GM06990 (cell line): Measurements from ENCODE around the gene ACVR1.

ENCODE experiments used
- DNase-seq: peaks from one replicate; pipeline ENCODE4 v3.0.0-alpha.2; 2011; ENCODE audit not compliant: insufficient read length; ENCODE audit errors: extremely low read depth
- H3K27me3 ChIP-seq: replicated peaks from 2 replicates; pipeline ENCODE4 v1.6.0; 2011; ENCODE audit warnings: low read length; ENCODE audit not compliant: control insufficient read depth, insufficient read depth
- H3K36me3 ChIP-seq: 2 replicates; pipeline ENCODE4 v1.5.1; 2011; ENCODE audit warnings: low read length; ENCODE audit not compliant: control insufficient read depth, insufficient read depth
- H3K4me3 ChIP-seq: replicated peaks from 2 replicates; pipeline ENCODE4 v1.5.1; 2011; ENCODE audit warnings: low read depth, mild to moderate bottlenecking, control low read depth, low read length
- CTCF ChIP-seq: IDR thresholded peaks from 2 replicates; pipeline ENCODE4 v1.5.1; 2011; ENCODE audit warnings: low read length, control low read depth, mild to moderate bottlenecking, inconsistent platforms; ENCODE audit not compliant: insufficient read depth, poor library complexity, severe bottlenecking

ACVR1 gene

GRCh38 chr2:157696036-157696435 is 180.1 kb downstream of the ACVR1 start:
- no peaks in the 10 kb centered on the region for H3K27me3 ChIP-seq
- no peaks in the 10 kb centered on the region for H3K36me3 ChIP-seq
- H3K4me3 ChIP-seq: no peak overlapping the region
- TF ChIP-seq CTCF: no peak
- no peak for DNase-seq

DNA sequence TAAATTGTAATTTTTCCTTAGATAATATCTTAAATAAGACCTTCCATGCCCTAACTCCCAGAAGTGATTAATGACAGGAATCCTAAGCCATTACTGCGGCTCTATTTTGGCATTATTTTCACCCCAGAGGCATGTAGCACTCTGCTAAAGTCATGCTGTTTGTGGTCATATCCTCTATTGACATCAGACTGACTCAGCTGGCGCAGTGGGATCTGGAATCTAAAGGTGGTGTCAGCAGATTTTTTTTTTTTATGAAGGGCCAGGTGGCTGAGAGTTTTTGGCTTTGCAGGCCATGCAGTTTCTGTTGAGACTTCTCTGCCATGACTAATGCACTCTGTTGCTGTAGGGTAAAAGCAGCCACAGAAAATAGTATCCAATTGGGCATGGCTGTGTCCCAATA is 183.4 kb downstream of the ACVR1 start:
- no peak for TF ChIP-seq CTCF
- H3K4me3 ChIP-seq: no peak overlapping the region
- H3K36me3 ChIP-seq: no peaks in the 10 kb centered on the region
- no peaks in the 10 kb centered on the region for H3K27me3 ChIP-seq
- no peak for DNase-seq

GRCh38 chr2:157691695-157692094 is 184.4 kb downstream of the ACVR1 start:
- TF ChIP-seq CTCF: no peak
- no peak for DNase-seq
- H3K4me3 ChIP-seq: no peak overlapping the region
- H3K27me3 ChIP-seq: no peaks in the 10 kb centered on the region
- H3K36me3 ChIP-seq: no peaks in the 10 kb centered on the region

- no peaks in the 10 kb centered on the region for H3K27me3 ChIP-seq
- DNase-seq: no peak
- no peak for TF ChIP-seq CTCF
- no peaks in the 10 kb centered on the region for H3K36me3 ChIP-seq
- no peak overlapping the region for H3K4me3 ChIP-seq
These were observed 185.0 kb downstream of the ACVR1 start for GRCh38 chr2:157691131-157691530.
